GM10847 (cell line): ENCODE data around the gene BDKRB2.

Experiments used
- POLR2A ChIP-seq: IDR thresholded peaks from 2 replicates; pipeline ENCODE4 v1.6.1; 2011; ENCODE audit not compliant: insufficient read length; ENCODE audit errors: extremely low read depth

The BDKRB2 gene

DNA sequence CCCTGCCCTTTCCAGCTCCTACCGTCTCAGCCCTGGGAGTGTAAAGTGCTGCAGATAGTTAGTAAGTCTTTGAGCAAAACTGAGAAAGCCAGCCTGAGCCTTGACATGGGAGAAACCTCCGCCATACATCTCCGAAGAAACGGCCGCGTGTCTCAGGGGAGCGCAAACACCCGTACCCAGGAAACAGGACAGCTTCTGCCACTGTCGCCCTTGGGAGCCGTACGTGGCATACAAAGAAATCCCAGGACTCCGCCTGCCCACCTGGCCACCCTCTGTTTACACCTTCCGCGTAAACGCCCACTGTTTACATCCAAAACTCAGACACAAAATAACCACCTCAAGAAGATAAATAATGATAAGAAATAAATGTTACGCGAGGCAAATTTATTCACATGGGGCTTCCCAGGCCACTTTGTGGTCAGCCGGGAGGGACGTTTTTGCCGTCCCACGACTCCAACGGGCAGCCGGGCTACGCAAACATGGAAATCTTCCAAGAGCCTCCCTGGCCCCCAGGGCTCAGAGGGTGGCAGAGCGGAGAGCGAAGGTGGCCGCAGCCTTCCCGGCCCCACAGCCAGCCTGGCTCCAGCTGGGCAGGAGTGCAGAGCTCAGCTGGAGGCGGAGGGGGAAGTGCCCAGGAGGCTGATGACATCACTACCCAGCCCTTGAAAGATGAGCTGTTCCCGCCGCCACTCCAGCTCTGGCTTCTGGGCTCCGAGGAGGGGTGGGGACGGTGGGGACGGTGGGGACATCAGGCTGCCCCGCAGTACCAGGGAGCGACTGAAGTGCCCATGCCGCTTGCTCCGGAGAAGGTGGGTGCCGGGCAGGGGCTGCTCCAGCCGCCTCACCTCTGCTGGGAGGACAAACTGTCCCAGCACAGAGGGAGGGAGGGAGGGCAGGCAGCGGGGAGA lies at the start of gene BDKRB2:
Gene BDKRB2, plus strand, starts transcription at position 689 of the 908 bp plus-strand sequence. CDS start 32,269 bp downstream, outside the sequence.
- no peak for TF ChIP-seq POLR2A

DNA sequence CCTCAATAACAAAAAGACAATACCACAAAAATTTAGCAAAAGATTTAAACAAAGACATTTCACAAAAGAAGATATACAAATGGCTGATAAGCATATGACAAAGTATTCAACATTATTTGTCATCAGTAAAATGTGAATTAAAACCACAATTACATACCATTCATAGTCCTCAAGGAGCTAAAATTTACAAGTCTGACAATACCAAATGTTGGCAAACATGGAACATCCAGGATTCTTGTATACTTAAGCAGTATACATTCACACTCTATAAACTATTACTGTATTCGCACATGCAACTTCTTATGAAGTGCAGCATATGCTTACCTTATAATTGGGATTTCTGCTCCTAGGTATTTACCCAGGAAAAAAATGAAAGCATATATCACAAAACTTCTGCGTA lies 49.7 kb upstream of the BDKRB2 start:
- no peak for TF ChIP-seq POLR2A

DNA sequence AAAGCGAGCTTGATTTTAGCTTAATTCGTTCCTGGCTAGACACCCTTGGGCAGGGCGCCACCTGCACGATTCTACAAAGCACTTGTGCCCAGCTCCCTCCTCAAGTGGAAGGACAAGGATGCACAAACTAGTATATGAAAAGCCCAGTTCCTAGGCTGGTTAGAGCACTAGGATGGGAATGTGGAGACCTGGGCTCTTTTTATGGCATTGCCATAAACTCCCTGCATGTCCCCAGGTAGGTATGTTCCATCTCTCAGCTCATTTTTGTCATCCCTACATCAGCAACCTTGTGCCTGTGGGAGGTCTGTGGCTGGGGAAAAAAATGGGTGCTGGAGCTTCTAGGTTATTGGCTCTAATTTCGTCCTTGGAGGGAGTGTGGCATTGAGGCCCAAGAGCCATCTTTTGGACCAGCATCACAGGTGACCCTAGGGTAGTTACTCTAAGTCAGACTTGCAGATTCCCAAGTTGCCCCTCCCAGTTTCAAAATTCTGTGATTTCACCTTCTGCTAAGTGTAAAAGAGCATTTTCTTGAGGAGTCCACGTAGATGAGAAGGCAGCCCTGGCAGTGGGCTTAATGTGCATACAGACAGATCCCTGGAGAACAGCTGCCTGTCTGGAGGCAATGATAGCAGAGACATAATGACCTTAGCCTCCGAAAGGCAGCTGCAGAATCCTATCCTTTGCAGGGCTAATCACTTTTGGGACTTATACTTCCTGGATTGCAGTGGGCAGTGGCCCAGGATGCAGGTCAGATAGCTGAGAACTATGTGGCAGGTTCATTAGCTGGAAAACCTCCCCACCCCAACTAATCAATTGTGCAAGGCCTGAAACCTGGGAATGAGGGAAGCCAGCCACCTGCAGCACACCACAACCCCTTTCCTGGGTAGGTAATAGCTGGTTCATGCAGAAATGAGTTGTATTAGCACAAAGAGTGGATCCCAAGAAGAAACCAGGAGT lies 47.6 kb upstream of the BDKRB2 start:
- TF ChIP-seq POLR2A = no peak

DNA sequence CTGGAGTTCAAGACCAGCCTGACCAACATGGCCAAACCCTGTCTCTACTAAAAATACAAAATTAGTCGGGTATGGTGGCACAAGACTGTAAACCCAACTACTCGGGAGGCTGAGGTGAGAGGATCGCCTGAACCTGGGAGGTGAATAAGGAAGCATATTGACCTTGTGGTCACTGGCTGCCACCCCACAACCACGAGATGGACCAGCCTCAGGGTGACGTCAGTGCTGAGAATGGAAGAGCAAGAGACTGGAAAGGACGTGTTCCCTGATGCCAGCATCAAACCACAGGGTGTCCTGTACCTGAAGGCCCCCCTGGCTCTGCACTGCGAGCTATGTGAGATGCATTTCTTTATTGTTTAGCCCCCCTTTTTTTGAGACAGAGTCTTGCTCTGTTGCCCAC lies 45.9 kb upstream of the BDKRB2 start:
- TF ChIP-seq POLR2A = no peak

DNA sequence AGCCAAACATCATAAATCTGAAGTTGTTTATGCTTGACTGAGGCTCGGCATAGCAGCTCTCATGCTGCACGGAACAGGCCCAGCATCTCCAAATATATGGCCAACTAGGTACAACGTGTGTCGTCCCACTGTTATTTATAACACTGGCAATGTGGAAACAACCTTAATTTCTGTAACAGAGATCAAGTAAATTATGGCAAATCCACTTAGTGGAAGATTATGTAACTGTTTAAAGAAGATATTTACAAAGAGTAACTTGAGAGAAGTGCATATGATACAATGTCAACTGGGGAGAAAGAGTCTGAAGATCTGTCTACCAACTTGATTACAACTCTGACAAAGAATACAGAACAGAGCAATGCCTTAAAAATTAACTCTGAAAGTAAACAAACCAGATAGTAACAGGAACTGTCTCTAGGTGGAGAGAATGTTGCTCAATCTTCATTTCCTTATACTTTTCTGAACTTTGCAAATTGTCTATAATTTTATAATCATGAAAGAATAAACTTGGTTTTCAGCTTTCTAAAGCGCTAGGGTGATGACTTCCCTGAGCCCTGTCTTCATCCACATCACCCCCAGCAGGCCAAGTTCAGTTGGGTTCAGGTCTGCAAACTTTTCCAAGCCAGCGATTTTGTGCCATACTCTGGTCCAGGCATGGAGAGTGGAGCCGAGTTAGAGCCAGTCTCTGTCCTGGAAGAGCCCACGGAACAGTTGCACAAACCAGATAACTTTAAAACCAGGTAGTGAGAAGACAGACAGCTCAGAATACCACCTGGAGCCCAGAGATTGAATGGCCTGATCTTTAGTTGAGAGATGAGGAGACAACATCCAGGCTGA lies 44.3 kb upstream of the BDKRB2 start:
- TF ChIP-seq POLR2A = no peak

DNA sequence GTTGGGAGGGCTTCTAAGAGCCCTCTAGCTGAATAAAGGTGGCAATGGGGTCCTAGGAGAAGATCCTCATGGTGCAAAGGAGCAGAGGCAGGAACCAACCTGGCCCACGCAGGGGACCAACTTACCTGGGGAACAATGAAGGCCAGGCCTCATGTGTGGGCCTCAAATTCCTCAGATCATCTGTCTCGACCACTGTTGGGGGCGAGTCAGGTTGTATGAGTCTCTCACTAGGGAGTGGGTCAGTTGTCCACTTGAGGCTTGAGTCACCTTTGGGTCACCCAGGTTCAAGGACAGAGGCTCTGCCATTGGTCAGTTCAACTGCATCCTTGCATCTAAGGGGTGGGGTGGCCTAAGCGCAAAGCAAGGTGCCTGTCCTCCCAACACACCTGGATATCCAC lies 43.7 kb upstream of the BDKRB2 start:
- no peak for TF ChIP-seq POLR2A

DNA sequence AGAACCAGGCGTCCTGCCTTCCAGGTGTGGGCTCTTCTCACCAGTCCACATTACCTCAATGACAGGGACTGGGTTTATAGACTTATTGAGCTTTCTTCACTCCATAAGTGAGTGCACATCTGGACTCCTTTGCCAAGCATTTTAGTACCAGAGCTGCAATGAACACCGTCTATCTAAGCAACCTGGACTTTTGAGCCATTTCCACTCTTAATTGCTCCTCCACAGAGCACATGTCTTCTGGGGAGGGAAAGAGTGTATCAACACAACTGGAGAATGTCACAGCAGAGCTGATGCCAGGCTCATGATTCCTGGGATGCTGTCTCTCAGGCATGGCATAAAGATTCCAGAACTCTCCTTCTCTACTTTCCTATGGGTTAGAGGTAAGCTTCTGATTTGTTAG lies 43.0 kb upstream of the BDKRB2 start:
- TF ChIP-seq POLR2A = no peak

DNA sequence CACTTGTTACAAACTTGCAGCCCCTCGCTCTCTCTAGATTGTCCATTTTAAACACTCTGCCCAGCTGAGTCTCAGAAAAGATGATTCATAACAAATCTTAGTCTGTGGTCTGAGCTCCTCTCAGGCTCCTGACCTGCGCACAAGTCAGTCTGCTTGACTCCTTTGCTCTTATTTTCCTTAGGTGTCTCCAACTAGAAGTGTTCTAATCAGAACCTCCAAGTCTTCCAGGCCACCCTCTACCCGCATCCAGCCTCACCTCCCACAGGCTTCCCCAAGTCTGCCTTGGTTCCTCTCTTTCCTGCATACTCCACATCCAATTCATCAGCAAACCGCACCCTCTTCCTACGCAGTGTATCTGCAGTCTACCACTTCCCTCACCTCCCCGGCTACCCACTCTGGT lies 42.4 kb upstream of the BDKRB2 start:
- no peak for TF ChIP-seq POLR2A

DNA sequence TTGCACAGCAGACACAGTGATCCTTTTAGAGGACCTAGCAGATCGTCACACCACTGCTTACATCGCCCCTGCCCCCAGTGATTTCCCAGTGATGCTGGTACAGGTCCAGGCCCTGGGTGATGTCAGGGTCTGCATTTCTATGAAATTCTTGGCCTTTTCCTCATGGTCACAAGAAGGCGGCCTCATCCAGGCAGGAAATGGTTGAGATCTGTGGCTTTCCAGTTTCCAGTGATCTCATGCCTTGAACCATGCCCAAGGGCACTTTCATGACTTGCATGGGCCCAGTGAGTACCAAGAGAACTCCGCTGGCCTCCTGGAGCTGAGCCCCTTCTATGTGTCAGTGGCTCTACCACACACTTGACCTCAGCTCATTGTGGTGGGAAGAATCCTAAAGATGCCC lies 41.9 kb upstream of the BDKRB2 start:
- no peak for TF ChIP-seq POLR2A

DNA sequence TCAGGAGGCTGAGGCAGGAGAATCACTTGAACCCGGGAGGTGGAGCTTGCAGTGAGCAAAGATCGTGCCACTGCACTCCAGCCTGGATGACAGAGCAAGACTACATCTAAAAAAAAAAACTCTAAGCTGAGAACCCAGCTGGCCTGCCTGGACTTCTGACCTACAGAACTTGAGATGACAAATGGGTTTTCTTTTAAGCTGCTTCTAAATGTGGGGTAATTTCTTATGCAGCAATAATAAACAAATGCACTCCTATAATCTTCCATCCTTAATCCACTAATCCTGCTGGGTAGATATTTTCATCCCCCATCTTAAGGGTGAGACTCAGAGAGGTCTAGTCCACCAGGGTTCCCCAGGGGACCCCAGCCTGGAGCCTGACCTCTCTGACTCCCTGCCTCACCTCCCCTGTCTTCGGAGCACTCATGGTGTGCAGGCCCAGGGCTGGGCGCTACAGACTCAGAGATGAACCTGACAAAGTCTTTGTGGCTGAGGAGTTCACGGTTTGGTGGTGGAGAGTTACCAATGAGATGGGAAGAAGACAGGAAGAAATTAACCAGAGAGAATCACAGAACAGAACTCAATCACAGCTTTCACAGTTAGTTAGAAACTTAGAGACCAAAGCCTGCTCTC lies 39.7 kb upstream of the BDKRB2 start:
- no peak for TF ChIP-seq POLR2A

DNA sequence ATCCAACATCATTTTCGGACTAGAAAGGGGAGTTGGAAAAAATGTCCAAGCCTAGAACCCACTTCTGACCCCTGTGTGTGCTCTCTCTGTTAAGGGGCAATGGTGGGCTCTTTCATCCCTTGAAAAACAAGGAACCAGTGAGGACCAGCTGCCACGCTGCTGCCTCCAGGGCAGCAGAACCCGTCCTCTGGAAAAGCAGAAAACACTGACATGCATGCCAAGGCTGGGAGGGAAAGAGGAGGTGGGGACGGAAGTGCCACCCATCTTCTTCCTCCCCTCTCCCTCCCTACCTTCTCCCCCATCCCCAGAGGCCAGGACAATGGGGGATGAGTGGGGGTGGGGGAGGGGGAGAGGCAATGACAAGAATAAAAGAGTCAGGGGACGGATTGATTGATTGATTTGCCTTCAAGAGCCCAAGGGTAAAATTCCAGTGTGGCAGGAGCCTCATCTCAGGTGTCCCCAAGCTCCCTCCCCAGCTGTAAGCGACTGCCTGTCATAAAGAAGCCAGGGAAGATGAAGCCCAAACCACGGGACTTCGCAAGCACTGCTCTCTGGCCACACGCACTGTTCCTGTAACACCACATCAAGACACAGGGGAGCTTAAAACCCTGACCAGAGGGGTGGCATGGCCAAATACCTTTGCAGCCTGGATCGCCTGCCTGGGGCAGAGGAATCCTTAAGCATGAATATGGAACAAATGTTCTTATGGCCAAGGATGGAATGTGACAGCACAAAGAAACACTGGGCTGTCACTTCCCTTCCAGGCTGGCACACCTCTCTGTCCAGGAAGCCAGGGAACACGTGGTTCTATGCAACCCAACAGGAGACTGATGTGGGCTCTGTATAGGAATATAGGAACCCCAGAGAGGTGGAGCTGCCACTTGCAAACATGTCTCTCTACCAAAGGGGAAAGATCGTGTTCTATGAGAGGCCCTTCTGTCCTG lies 38.9 kb upstream of the BDKRB2 start:
- no peak for TF ChIP-seq POLR2A

DNA sequence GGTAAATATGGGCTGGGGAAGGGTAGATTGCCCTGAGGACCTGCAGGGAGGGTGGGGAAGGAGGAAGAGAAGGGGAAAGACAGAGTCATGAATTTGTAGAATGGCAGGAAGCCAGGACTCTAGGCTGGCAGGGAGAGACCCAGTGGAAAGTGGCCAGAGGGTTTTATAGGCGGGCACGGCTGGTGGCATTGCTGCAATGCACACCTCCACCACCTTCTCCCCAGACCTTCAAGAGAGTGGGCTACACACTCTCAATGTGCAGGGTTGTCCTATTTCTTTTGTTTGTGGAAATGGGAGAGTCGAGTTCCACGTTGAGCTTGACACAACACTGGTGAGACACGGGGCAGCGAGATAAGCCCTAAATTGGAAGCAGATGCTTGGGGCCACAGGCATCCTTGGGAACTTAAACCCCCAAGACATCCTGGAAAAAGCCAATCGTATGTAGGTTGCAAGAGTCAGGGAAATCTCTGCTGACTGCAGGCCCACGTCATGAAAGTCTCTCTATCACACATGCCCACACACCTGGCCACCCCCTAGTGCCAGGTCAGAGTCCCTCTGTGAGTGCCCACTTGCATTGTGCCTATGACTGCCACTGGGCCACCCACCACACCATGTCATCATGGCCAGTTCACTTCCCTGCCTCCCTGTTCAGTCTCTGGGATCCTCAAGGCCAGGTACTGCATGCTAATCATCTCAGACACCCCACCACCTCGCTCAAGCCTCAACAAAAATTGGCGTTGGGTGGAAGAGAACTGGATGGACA lies 38.0 kb upstream of the BDKRB2 start:
- no peak for TF ChIP-seq POLR2A

DNA sequence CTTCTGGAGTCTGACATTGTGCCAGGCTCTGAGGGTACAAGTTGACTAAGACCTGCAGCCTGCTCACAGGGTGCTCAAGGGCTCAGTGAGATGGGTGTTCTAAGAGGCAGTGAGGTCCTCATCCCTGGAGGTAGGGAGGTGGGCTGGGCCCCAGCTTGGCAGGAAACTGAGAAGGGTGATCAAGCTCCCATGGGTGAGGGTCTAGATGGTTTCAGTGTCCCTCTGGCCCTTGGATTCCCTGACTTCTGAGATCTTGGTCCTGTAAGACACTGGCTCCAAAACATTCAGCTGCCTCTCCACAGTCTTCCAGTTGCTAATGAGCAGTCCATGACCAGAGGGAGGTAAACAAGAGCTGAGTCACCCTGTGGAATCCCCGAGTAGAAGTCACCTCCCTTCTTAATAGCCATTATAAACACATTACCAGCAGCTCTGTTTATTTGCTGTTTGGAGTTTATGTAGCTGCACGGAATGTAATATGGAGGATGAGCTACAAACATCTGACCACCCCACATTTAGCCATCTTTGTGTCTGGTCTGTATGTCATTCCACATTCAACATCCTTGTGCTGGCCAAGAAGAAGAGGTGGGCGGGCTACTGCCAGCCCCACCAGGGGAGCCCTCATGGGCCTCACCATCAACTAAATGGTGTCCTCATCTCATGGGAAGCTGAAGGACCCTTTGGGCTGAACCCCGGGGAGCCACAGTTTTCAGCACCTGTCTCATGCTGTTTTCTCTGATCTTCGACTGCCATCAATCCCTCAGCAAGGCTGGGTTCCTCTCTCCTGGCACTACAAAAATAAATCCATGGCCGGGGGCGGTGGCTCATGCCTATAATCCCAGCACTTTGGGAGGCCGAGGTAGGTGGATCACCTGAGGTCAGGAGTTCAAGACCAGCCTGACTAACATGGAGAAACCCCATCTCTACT lies 37.2 kb upstream of the BDKRB2 start:
- TF ChIP-seq POLR2A = no peak
